OCI-LY3 (cell line): Measurements from ENCODE around the gene KCNC4.

Experiments used
- H2AFZ ChIP-seq: fragments of 200-600, 300-600 bp; shearing (Covaris generic); 2 replicates; pipeline ENCODE4 v1.6.0; 2014; ENCODE audit warnings: antibody characterized with exemption, low read depth, low read length
- H3K27ac ChIP-seq: fragments of 200-600, 300-600 bp; sonication (generic); 2 replicates; pipeline ENCODE4 v1.5.1; 2014; ENCODE audit warnings: mild to moderate bottlenecking, low read length, moderate library complexity, mixed read lengths
- H3K27me3 ChIP-seq: fragments of 200-600, 300-600 bp; sonication (generic); 2 replicates; pipeline ENCODE4 v1.6.1; 2014; ENCODE audit warnings: low read depth, low read length, mixed read lengths
- H3K36me3 ChIP-seq: fragments of 200-600, 300-600 bp; sonication (generic); replicated peaks from 2 replicates; pipeline ENCODE3; 2014; ENCODE audit warnings: low read depth, low read length, mixed read lengths
- H3K4me1 ChIP-seq: fragments of 300-600, 200-600 bp; sonication (generic); 2 replicates; pipeline ENCODE4 v1.6.1; 2014; ENCODE audit warnings: low read length, mixed read lengths
- H3K4me2 ChIP-seq: fragments of 200-600, 300-600 bp; sonication (generic); 2 replicates; pipeline ENCODE4 v1.6.1; 2014; ENCODE audit warnings: low read length, mixed read lengths
- H3K4me3 ChIP-seq: fragments of 300-600, 200-600 bp; sonication (generic); 2 replicates; pipeline ENCODE4 v1.5.1; 2014; ENCODE audit warnings: antibody characterized with exemption, mild to moderate bottlenecking, low read length, moderate library complexity
- H3K79me2 ChIP-seq: fragments of 300-600, 200-600 bp; shearing (Covaris generic); 2 replicates; pipeline ENCODE4 v1.6.1; 2014; ENCODE audit warnings: mild to moderate bottlenecking, low read length, mixed read lengths
- H3K9ac ChIP-seq: fragments of 300-600, 200-600 bp; shearing (Covaris generic); 2 replicates; pipeline ENCODE4 v1.6.0; 2014; ENCODE audit warnings: mild to moderate bottlenecking, low read length, moderate library complexity
- H3K9me3 ChIP-seq: fragments of 200-600, 300-600 bp; shearing (Covaris generic); 2 replicates; pipeline ENCODE4 v1.6.1; 2014; ENCODE audit warnings: low read length, mixed read lengths; ENCODE audit not compliant: insufficient read depth
- H4K20me1 ChIP-seq: fragments of 200-600, 300-600 bp; sonication (generic); 2 replicates; pipeline ENCODE4 v1.6.1; 2016; ENCODE audit warnings: low read length, mixed read lengths; ENCODE audit not compliant: insufficient read depth
- EZH2phosphoT487 ChIP-seq: fragments of 200-600 bp; shearing (Covaris generic); IDR thresholded peaks from 2 replicates; pipeline ENCODE4 v1.6.1; 2018; ENCODE audit warnings: antibody characterized with exemption, mixed run types, low read depth
- TF ChIP-seq, protein P1 (sequence below): fragments of 200-600, 300-600 bp; sonication (generic); IDR thresholded peaks from 2 replicates; pipeline ENCODE4 v1.5.1; 2014; ENCODE audit warnings: antibody characterized with exemption, low read length, low read depth

Gene KCNC4

DNA sequence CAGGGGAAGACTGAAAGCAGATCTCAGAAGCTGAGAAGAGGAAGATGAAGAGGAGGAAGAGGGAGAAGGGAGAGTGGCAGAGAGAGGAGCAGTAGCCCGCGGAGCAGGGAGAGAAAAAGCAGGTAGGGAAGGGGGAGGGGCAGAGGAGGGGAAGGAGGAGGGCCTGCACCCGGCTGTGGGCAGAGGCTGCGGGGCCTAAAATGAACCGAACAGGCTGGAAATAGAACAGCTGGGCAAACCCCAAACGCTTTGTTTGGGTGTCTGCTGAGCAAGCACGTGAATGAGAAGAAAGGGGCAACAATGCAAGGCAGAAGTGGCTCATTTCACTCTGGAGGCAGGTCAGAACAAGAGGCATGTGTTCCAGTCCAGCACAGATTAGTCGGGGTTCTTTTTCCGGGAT lies 33.5 kb downstream of the KCNC4 start:
- no peaks in the 10 kb centered on the region for H4K20me1 ChIP-seq
- peak overlapping the region; percentile 56 for H3K4me2 ChIP-seq
- no peaks in the 10 kb centered on the region for H3K36me3 ChIP-seq
- TF ChIP-seq EZH2phosphoT487: no peak
- TF ChIP-seq, protein P1, sequence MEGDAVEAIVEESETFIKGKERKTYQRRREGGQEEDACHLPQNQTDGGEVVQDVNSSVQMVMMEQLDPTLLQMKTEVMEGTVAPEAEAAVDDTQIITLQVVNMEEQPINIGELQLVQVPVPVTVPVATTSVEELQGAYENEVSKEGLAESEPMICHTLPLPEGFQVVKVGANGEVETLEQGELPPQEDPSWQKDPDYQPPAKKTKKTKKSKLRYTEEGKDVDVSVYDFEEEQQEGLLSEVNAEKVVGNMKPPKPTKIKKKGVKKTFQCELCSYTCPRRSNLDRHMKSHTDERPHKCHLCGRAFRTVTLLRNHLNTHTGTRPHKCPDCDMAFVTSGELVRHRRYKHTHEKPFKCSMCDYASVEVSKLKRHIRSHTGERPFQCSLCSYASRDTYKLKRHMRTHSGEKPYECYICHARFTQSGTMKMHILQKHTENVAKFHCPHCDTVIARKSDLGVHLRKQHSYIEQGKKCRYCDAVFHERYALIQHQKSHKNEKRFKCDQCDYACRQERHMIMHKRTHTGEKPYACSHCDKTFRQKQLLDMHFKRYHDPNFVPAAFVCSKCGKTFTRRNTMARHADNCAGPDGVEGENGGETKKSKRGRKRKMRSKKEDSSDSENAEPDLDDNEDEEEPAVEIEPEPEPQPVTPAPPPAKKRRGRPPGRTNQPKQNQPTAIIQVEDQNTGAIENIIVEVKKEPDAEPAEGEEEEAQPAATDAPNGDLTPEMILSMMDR: no peak
- peak overlapping the region; percentile 63 for H3K27ac ChIP-seq
- no peaks in the 10 kb centered on the region for H3K9me3 ChIP-seq
- peak overlapping the region; percentile 52; the same call in 1 of the 2 replicates for H3K9ac ChIP-seq
- H3K79me2 ChIP-seq: no peaks in the 10 kb centered on the region
- H2AFZ ChIP-seq: peak overlapping the region; percentile 62; the same call in 1 of the 2 replicates
- no peaks in the 10 kb centered on the region for H3K27me3 ChIP-seq
- peaks cover 38% of the 10 kb centered on the region for H3K4me1 ChIP-seq
- H3K4me3 ChIP-seq: peak overlapping the region; percentile 22

DNA sequence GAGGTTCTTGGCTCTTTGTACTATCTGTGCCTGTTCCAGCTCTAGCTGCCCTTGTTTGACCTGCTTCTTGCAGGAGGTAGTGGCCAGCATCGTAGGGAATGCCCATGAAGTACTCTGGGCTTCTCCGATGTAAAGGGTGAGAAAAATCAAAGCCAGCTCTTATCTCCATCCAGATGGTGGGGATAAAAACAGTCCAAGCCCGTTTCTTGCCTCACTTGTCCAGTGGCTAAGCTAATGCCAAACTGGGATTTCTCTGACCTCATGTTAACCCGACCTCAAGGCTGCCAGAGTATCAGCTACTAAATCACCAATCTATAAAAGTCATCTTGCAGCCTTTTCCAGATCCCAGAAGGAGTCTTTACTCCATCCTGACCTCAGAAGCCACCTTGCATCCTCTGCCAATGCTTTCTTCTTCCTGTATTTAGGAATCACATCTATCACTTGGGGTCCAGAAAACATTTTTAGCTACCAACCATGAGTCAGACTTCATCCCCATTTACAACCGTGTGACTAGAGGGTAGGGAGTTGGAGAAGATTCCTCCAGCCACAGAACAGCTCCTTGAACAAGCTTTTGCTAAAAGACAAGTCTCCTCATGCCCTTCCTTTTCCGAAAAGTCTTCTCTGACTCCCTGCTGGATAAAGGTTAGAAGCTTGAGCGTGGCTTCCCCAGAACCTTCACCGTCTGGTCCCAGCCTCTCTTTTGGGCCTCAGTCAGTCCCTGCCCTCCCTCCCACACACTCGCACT lies 35.9 kb downstream of the KCNC4 start:
- Histone ChIP-seq H3K4me3 (no peak overlapping the region), H3K27me3 (no peaks in the 10 kb centered on the region), H3K9ac (no peak overlapping the region), H4K20me1 (no peaks in the 10 kb centered on the region), H3K4me2 (no peak overlapping the region), H3K36me3 (no peaks in the 10 kb centered on the region), H3K4me1 (peaks cover 25% of the 10 kb centered on the region), H2AFZ (no peak overlapping the region), H3K79me2 (no peaks in the 10 kb centered on the region), H3K9me3 (no peaks in the 10 kb centered on the region), H3K27ac (no peak overlapping the region)
- TF ChIP-seq EZH2phosphoT487: no peak
- TF ChIP-seq, protein P1: no peak

DNA sequence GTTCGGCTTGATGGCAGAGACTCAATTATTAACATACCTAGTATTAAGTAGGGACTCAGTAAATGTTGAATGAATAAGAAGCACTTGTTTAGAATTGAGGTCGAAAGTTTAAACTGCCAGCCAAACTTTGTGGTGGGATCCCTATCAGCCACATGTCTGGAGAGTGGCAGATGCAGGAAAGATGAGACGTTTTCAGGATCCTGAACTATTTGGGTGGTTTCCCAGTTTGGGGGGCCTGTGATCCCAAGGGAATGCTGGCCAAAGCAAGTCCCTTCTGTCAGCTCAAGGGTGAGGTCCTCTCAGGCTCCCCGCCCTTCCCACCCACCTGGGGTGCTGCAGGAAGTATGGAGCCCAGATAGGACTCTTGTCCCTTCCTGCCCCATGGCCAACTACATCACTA lies 38.6 kb downstream of the KCNC4 start:
- no peaks in the 10 kb centered on the region for H4K20me1 ChIP-seq
- H3K4me1 ChIP-seq: peaks cover 13% of the 10 kb centered on the region
- no peak overlapping the region for H3K4me2 ChIP-seq
- H3K4me3 ChIP-seq: no peak overlapping the region
- no peak overlapping the region for H2AFZ ChIP-seq
- no peaks in the 10 kb centered on the region for H3K79me2 ChIP-seq
- no peak overlapping the region for H3K27ac ChIP-seq
- TF ChIP-seq, protein P1: no peak
- no peak for TF ChIP-seq EZH2phosphoT487
- no peaks in the 10 kb centered on the region for H3K27me3 ChIP-seq
- no peak overlapping the region for H3K9ac ChIP-seq
- H3K36me3 ChIP-seq: no peaks in the 10 kb centered on the region
- H3K9me3 ChIP-seq: no peaks in the 10 kb centered on the region

DNA sequence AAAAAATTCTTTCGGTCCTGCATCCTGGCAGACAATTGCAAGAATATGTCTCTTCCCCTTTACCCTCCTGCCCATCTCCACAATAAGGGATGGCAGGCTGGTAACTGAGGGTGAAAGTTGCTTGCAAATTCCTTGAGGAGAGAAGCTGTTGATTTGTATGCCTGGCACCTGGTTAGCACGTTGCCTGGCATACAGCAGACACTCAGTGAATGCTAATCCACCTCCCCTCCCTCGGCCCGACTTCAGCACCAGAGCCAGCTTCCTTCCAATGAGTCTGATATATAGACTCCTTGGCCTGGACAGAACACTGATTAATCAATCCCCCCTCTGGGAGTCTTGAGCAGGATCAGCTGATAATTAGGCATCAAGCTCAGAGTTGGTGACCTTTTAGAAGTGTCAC lies 39.1 kb downstream of the KCNC4 start:
- Histone ChIP-seq H3K4me2 (no peak overlapping the region), H3K9me3 (no peaks in the 10 kb centered on the region), H3K9ac (no peak overlapping the region), H3K27me3 (no peaks in the 10 kb centered on the region), H3K4me3 (no peak overlapping the region), H2AFZ (no peak overlapping the region), H3K79me2 (no peaks in the 10 kb centered on the region), H3K36me3 (no peaks in the 10 kb centered on the region), H4K20me1 (no peaks in the 10 kb centered on the region), H3K4me1 (peaks cover 8% of the 10 kb centered on the region), H3K27ac (no peak overlapping the region)
- TF ChIP-seq, protein P1: no peak
- no peak for TF ChIP-seq EZH2phosphoT487
